Measurements from ENCODE around the gene DNAJC30.

DNA sequence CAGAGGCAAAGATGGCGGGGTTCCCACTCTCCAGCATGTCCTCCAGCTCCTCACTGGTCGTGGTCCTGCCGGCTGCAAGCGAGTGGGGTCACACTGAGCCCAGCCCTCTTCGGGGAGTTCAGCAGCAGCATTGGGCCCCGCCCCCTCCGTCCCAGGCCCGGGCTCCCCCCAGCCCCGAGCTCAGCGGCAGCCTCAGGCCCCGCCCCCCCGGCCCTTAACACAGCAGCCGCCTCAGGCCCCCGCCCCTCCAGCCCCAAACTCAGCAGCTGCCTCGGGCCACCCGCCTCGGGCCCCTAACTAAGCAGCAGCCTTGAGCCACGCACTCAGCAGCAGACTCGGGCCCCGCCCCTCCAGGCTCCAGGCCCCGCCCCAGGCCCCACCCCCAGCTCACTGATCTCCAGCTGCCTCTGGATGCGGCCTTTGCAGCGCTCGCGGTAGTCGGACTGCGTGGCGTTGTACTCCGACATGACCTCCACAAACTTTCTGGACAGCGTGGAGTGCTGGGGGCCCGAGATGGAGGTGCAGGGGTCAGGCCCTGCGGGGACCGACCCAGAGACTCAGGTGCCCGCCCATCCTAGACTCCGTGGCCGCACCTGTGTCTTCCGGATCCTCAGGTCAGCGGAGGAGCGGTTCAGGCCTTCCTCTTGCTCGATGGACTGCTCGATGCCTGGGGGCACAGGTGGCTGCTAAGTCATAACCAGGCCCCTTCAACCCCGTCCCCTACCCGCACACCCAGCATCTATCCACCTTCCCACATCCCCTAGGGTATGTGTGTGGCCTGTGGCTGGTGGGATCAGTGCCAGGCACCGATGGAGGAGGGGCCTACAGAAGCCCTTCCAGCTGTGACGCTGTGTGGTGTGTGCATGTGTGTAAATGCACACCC is 20.7 kb upstream of the DNAJC30 start:
- TF ChIP-seq, protein P1, sequence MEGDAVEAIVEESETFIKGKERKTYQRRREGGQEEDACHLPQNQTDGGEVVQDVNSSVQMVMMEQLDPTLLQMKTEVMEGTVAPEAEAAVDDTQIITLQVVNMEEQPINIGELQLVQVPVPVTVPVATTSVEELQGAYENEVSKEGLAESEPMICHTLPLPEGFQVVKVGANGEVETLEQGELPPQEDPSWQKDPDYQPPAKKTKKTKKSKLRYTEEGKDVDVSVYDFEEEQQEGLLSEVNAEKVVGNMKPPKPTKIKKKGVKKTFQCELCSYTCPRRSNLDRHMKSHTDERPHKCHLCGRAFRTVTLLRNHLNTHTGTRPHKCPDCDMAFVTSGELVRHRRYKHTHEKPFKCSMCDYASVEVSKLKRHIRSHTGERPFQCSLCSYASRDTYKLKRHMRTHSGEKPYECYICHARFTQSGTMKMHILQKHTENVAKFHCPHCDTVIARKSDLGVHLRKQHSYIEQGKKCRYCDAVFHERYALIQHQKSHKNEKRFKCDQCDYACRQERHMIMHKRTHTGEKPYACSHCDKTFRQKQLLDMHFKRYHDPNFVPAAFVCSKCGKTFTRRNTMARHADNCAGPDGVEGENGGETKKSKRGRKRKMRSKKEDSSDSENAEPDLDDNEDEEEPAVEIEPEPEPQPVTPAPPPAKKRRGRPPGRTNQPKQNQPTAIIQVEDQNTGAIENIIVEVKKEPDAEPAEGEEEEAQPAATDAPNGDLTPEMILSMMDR (IDR thresholded peaks at IDR 0.05): no peak
- TF ChIP-seq EP300 (IDR thresholded peaks at IDR 0.05; ENCODE audit: low read depth) (no peak), POLR2A (IDR thresholded peaks at IDR 0.05) (no peak), POLR2AphosphoS5 (IDR thresholded peaks at IDR 0.05) (no peak)

All from transverse colon (tissue), 4 donors.